ENCODE results near the gene SIK3.

DNA sequence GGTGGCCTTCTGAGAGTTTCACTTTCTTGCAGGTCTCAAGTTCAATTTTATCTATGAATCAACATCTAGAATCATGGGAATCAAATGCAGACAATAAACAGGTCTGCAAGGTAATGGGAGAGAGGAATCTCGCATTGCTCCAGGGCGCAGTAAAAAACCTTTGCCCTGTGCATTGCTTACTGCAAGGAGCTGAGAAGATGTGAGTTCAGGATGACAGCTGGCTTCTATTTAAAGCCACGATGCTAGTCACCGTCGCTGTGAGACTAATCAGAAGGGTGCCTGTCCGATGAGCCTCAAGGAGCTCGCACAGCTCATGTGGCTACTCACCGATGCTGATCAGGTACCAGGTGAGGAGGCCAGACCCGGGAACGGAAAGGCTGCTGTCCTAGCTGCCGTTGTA lies 230.6 kb downstream of the SIK3 start:
- TF ChIP-seq CTCF (IDR thresholded peaks at IDR 0.05; ENCODE audit: extremely low read depth in 1 of 2, insufficient read depth in 1 of 2, low read depth in 1 of 2, low read length in 2 of 2) (no peak), MAX (IDR thresholded peaks at IDR 0.05; ENCODE audit: insufficient read depth, insufficient read length) (no peak), JUN (IDR thresholded peaks at IDR 0.05; ENCODE audit: borderline replicate concordance, insufficient read depth, insufficient read length, low read depth) (no peak), POLR2A (IDR thresholded peaks at IDR 0.05; ENCODE audit: low read depth, low read length) (no peak)

All from endothelial cell of umbilical vein (primary cell).